H1 (cell line): Measurements from ENCODE around the gene ZNF649. TPM values are rescaled to one million over a fixed set of nuclear protein-coding genes. Genes with fewer than 3 reads are reported as not detected.

Source experiments
- CTCF ChIA-PET: fragments of 300-600 bp; sonication (Branson Sonifier 250); formaldehyde crosslinking; loops from one replicate; lab custom pipeline; 2021; ENCODE audit not compliant: partially characterized antibody; lab: Charles Lee
- POLR2A ChIA-PET: fragments of 300-600 bp; sonication (Branson Sonifier 250); formaldehyde crosslinking; loops from one replicate; lab custom pipeline; 2021; ENCODE audit warnings: inconsistent platforms; ENCODE audit not compliant: partially characterized antibody; lab: Charles Lee
- DNase-seq, 2 experiments: peaks; one replicate each; pipeline versions ENCODE4 v3.0.0 to v3.0.0-alpha.2; 2010 to 2022; ENCODE audit warnings: low spot score in 2 of 2, low read depth in 1 of 2, mixed read lengths in 1 of 2
- FAIRE-seq: peaks from 2 replicates; lab custom pipeline; 2011; peaks lifted over from hg19 to GRCh38; lab: Jason Lieb, UNC
- H2AFZ ChIP-seq: 2 replicates; pipeline ENCODE4 v1.8.1; 2012; ENCODE audit warnings: low read length, inconsistent platforms
- H2AK5ac ChIP-seq: 2 replicates; pipeline ENCODE4 v1.6.1; 2013; ENCODE audit warnings: low read depth, low read length
- H2BK120ac ChIP-seq: replicated peaks from 2 replicates; pipeline ENCODE3; 2013; ENCODE audit warnings: low read depth, low read length, inconsistent platforms
- H2BK12ac ChIP-seq: 2 replicates; pipeline ENCODE4 v1.6.1; 2013; ENCODE audit warnings: low read depth, low read length
- H2BK15ac ChIP-seq: 2 replicates; pipeline ENCODE4 v1.6.1; 2013; ENCODE audit warnings: low read length
- H2BK20ac ChIP-seq: 2 replicates; pipeline ENCODE4 v1.6.1; 2013; ENCODE audit warnings: low read length
- H2BK5ac ChIP-seq: 2 replicates; pipeline ENCODE4 v1.6.1; 2013; ENCODE audit warnings: low read depth, low read length
- H3K14ac ChIP-seq: 2 replicates; pipeline ENCODE4 v1.6.1; 2013; ENCODE audit warnings: inconsistent platforms; ENCODE audit not compliant: insufficient read length
- H3K18ac ChIP-seq: 2 replicates; pipeline ENCODE4 v1.6.1; 2013; ENCODE audit warnings: low read length; ENCODE audit errors: extremely low read depth
- H3K23ac ChIP-seq: 2 replicates; pipeline ENCODE4 v1.6.1; 2013; ENCODE audit warnings: inconsistent platforms; ENCODE audit not compliant: insufficient read length
- H3K23me2 ChIP-seq: 2 replicates; pipeline ENCODE4 v1.6.1; 2013; ENCODE audit warnings: low read depth, low read length
- H3K27ac ChIP-seq: 2 replicates; pipeline ENCODE4 v1.6.1; 2011; ENCODE audit warnings: low read depth, low read length, inconsistent platforms
- H3K27me3 ChIP-seq, 4 experiments: replicated peaks in 1 of 4; 1 replicate in 1 of 4; 2 replicates in 3 of 4; pipeline versions ENCODE4 v1.6.1 to v1.8.1; 2011 to 2013; ENCODE audit warnings: low read length in 3 of 4, mild to moderate bottlenecking in 3 of 4, inconsistent platforms in 2 of 4, mixed read lengths in 2 of 4, moderate library complexity in 1 of 4; ENCODE audit not compliant: control insufficient read depth in 3 of 4, insufficient read depth in 3 of 4; ENCODE audit errors: extremely low read depth in 1 of 4
- H3K36me3 ChIP-seq, 4 experiments: 2 replicates each; pipeline versions ENCODE4 v1.6.1 to v1.8.1; 2011 to 2013; ENCODE audit warnings: mild to moderate bottlenecking in 4 of 4, low read length in 3 of 4, moderate library complexity in 2 of 4, control low read depth in 1 of 4, inconsistent platforms in 1 of 4; ENCODE audit not compliant: insufficient read depth in 4 of 4, control insufficient read depth in 2 of 4
- H3K4ac ChIP-seq: replicated peaks from 2 replicates; pipeline ENCODE3; 2013; ENCODE audit warnings: low read length, low read depth, mixed read lengths, inconsistent platforms; ENCODE audit not compliant: insufficient read length
- H3K4me1 ChIP-seq, 4 experiments: replicated peaks in 1 of 4; 1 replicate in 1 of 4; 2 replicates in 3 of 4; pipeline versions ENCODE4 v1.6.1 to v1.8.1; 2011 to 2013; ENCODE audit warnings: low read length in 3 of 4, inconsistent platforms in 2 of 4, mixed read lengths in 1 of 4; ENCODE audit not compliant: insufficient read depth in 4 of 4, control insufficient read depth in 3 of 4
- H3K4me2 ChIP-seq, 2 experiments: 2 replicates each; pipeline versions ENCODE4 v1.6.1 to v1.8.1; 2011 to 2013; ENCODE audit warnings: low read depth in 2 of 2, low read length in 2 of 2, control low read depth in 1 of 2, inconsistent platforms in 1 of 2, mild to moderate bottlenecking in 1 of 2; ENCODE audit not compliant: insufficient read depth in 1 of 2
- H3K4me3 ChIP-seq, 4 experiments: fragments of 200-600, 300-600 bp in 1 of 4; sonication (generic), shearing (Covaris generic), sonication (Bioruptor Twin) in 1 of 4; 2 replicates each; pipeline versions ENCODE4 v1.5.1 to v1.8.1; 2011 to 2016; ENCODE audit warnings: low read length in 4 of 4, low read depth in 3 of 4, control low read depth in 2 of 4, inconsistent platforms in 2 of 4, mild to moderate bottlenecking in 2 of 4, mixed read lengths in 1 of 4, moderate library complexity in 1 of 4; ENCODE audit not compliant: insufficient read depth in 2 of 4; ENCODE audit errors: extremely low read depth in 1 of 4
- H3K56ac ChIP-seq: replicated peaks from 2 replicates; pipeline ENCODE3; 2013; ENCODE audit warnings: low read depth, mild to moderate bottlenecking, mixed read lengths, low read length, inconsistent platforms; ENCODE audit not compliant: insufficient read length
- H3K79me1 ChIP-seq: 2 replicates; pipeline ENCODE4 v1.6.1; 2013; ENCODE audit warnings: low read depth, low read length, control low read depth
- H3K79me2 ChIP-seq, 2 experiments: 2 replicates each; pipeline versions ENCODE4 v1.6.1 to v1.8.1; 2012 to 2013; ENCODE audit warnings: low read length in 2 of 2, mild to moderate bottlenecking in 2 of 2, inconsistent platforms in 1 of 2; ENCODE audit not compliant: insufficient read depth in 2 of 2, control insufficient read depth in 1 of 2
- H3K9ac ChIP-seq, 4 experiments: replicated peaks in 1 of 4; 1 replicate in 1 of 4; 2 replicates in 3 of 4; pipeline versions ENCODE4 v1.6.1 to v1.8.1; 2011 to 2013; ENCODE audit warnings: low read depth in 3 of 4, low read length in 3 of 4, control low read depth in 2 of 4, mild to moderate bottlenecking in 2 of 4, moderate library complexity in 2 of 4, inconsistent platforms in 1 of 4; ENCODE audit errors: extremely low read depth in 1 of 4
- H3K9me3 ChIP-seq, 2 experiments: 2 replicates each; pipeline versions ENCODE4 v1.6.1 to v1.8.1; 2012 to 2013; ENCODE audit warnings: mild to moderate bottlenecking in 2 of 2, moderate library complexity in 2 of 2, control low read depth in 1 of 2, inconsistent platforms in 1 of 2, low read depth in 1 of 2, low read length in 1 of 2, mixed read lengths in 1 of 2; ENCODE audit not compliant: insufficient read depth in 2 of 2
- H4K20me1 ChIP-seq, 2 experiments: replicated peaks in 1 of 2; 2 replicates each; pipeline versions ENCODE3 to v1.8.1; 2011 to 2013; ENCODE audit warnings: inconsistent platforms in 2 of 2, low read length in 2 of 2, mild to moderate bottlenecking in 1 of 2; ENCODE audit not compliant: insufficient read depth in 2 of 2, control insufficient read depth in 1 of 2
- H4K5ac ChIP-seq: 2 replicates; pipeline ENCODE4 v1.6.1; 2013; ENCODE audit warnings: low read length, low read depth, mixed read lengths, inconsistent platforms; ENCODE audit not compliant: insufficient read length
- H4K8ac ChIP-seq: 2 replicates; pipeline ENCODE4 v1.8.0; 2013; ENCODE audit warnings: mild to moderate bottlenecking, moderate library complexity, low read length, inconsistent platforms; ENCODE audit not compliant: insufficient read depth; ENCODE audit errors: extremely low read depth
- H4K91ac ChIP-seq: replicated peaks from 2 replicates; pipeline ENCODE3; 2013; ENCODE audit warnings: low read length, mixed read lengths, inconsistent platforms; ENCODE audit not compliant: insufficient read length
- CREB1 ChIP-seq: IDR thresholded peaks from 2 replicates; pipeline ENCODE4 v1.6.1; 2012; ENCODE audit warnings: inconsistent platforms
- JUN ChIP-seq: IDR thresholded peaks from 2 replicates; pipeline ENCODE4 v1.6.1; 2011; ENCODE audit warnings: low read depth, mild to moderate bottlenecking, improper control_type of control experiment, low read length
- KDM5A ChIP-seq: fragments of 200-600 bp; IDR thresholded peaks from 2 replicates; pipeline ENCODE4 v1.7.1; 2012; ENCODE audit warnings: mild to moderate bottlenecking, low read length, inconsistent platforms, mixed read lengths
- WGBS, 2 experiments: shearing (Covaris generic) in 1 of 2; methylation state at CpG; one replicate each; pipeline versions ENCODE4 v1.1.6 to v1.1.7; 2013 to 2015; ENCODE audit warnings: low lambda C conversion rate in 2 of 2, mixed read lengths in 2 of 2, inconsistent platforms in 1 of 2, low coverage in 1 of 2, missing lambda C conversion rate in 1 of 2; ENCODE audit not compliant: insufficient replicate concordance in 2 of 2, insufficient coverage in 1 of 2, insufficient read length in 1 of 2; ENCODE audit errors: extremely low coverage in 1 of 2, missing lambda C conversion rate in 1 of 2; 5-methylcytosine and 5-hydroxymethylcytosine counted together
- polyA plus RNA-seq, 7 experiments: library from polyadenylated mRNA; depleted of rRNA in 3 of 7; stranded (reverse) in 5 of 7; unstranded in 2 of 7; fragments of >200 nt in 5 of 7; fragments of 200-250 nt in 2 of 7; gene quantifications; 1 replicate in 5 of 7; 2 replicates in 1 of 7; 4 replicates in 1 of 7; pipeline versions ENCODE4 v1.2.1 to v1.2.3, GENCODE V29; 2011 to 2013; ENCODE audit warnings: missing spikeins in 2 of 7, mixed read lengths in 2 of 7
- total RNA-seq: library from RNA; stranded (reverse); fragmentation: NEBNext Ultra II Directional; extraction: Animal tissue kit (Norgen Biotek cat#: 25700); gene quantifications from 2 replicates; pipeline ENCODE4 v1.2.1, GENCODE V29; 2021

The ZNF649 gene
- total and polyA plus RNA-seq, 2 of the 8 experiments (the other 6 are each of a cell fraction or from before 2014, with no cell fraction given) = 24.7 to 51.7 TPM

DNA sequence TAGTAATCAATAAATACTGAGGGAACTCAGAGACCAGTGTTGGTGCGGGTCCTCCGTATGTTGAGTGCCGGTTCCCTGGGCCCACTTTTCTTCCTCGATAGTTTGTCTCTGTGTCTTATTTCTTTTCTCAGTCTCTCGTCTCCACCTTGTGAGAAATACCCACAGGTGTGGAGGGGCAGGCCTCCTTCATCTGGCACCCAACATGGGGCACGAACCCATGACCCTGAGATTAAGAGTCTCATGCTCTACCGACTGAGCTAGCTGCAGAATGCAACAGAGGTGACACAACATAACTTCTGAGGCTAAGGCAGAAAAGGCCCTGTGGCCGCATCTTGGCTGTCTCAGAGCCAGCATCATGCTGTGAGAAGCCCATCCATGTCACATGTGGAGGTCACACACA is 17.1 kb upstream of the ZNF649 start:
- Histone ChIP-seq H2BK5ac (no peak overlapping the region), H3K36me3 (peaks cover 0 to 3% (median 0%) of the 10 kb centered on the region in 4 experiments; a peak in 1 of 8 replicates), H3K79me1 (no peaks in the 10 kb centered on the region), H2BK120ac (no peak overlapping the region), H2AFZ (no peak overlapping the region), H3K27ac (no peak overlapping the region), H4K5ac (no peak overlapping the region), H3K14ac (no peak overlapping the region), H3K79me2 (no peaks in the 10 kb centered on the region), H3K4me1 (no peaks in the 10 kb centered on the region), H3K4me2 (no peak overlapping the region), H3K18ac (no peak overlapping the region), H3K9ac (no peak overlapping the region), H2BK15ac (no peak overlapping the region), H3K56ac (no peak overlapping the region), H3K4ac (no peak overlapping the region)
- POLR2A ChIA-PET = interaction anchor here (1.8 to 2.4 kb wide), 2 partner anchors 7 to 19 kb away, joined by 6 to 9 read pairs; no protein-coding TSS in a partner anchor
- no peak for FAIRE-seq
- TF ChIP-seq JUN (no peak), CREB1 (no peak), KDM5A (no peak)
- TF ChIP-seq, all 59 proteins: peak for 0
- Histone ChIP-seq H2AK5ac (no peak overlapping the region), H4K91ac (no peak overlapping the region), H2BK20ac (no peak overlapping the region), H3K4me3 (peak overlapping the region in 1 of 4 experiments; percentile 5; a peak in 1 of 8 replicates), H3K27me3 (no peaks in the 10 kb centered on the region), H2BK12ac (no peak overlapping the region), H3K9me3 (peaks cover 77 to 82% of the 10 kb centered on the region in 2 experiments), H4K20me1 (no peaks in the 10 kb centered on the region), H3K23me2 (0 out of 2 replicates have a peak, but pooled peaks cover 2% of the 10 kb centered on the region), H3K23ac (no peak overlapping the region), H4K8ac (no peak overlapping the region)
- no peak for DNase-seq
- CTCF ChIA-PET = no interaction called here
- 90% methylated on average over 7 of the region's 8 CpGs; no CpG with 5 or more reads in 1 of the 2 experiments for WGBS, 2 experiments
